Activated naive CD8-positive, alpha-beta T cell treated with anti-CD3 and anti-CD28 coated beads, Interleukin-2, amount 10 ng/mL, durations not matched to agents 7 days and 5 days (primary cell): ENCODE results near the gene KIF1A. TPM values are rescaled to one million over a fixed set of nuclear protein-coding genes. Genes with fewer than 3 reads are reported as not detected.

Experiments
- ATAC-seq: fragments of 150-1000 bp; cut with Tn5 transposase; one replicate; pipeline ENCODE4 v1.10.0; 2021; ENCODE audit warnings: low read depth, moderate library complexity
- POLR2A ChIA-PET: fragments of 350-600 bp; sonication (Branson Sonifier 250); formaldehyde crosslinking; loops from one replicate; lab custom pipeline; 2021; ENCODE audit warnings: antibody characterized with exemption; lab: Charles Lee
- DNase-seq: peaks from one replicate; pipeline ENCODE4 v3.0.0; 2021
- H3K27ac Mint-ChIP-seq: one replicate; pipeline ENCODE4 v1.8.0; 2022; ENCODE audit warnings: mild to moderate bottlenecking, mixed read lengths
- H3K27me3 Mint-ChIP-seq: one replicate; pipeline ENCODE4 v1.8.0; 2022; ENCODE audit warnings: mild to moderate bottlenecking, moderate library complexity, mixed read lengths
- H3K36me3 Mint-ChIP-seq: one replicate; pipeline ENCODE4 v1.8.0; 2021; ENCODE audit warnings: mild to moderate bottlenecking, mixed read lengths
- H3K4me1 Mint-ChIP-seq: one replicate; pipeline ENCODE4 v1.8.0; 2021; ENCODE audit warnings: mixed read lengths
- H3K4me3 Mint-ChIP-seq: one replicate; pipeline ENCODE4 v1.8.0; 2022; ENCODE audit warnings: mild to moderate bottlenecking, moderate library complexity, mixed read lengths
- H3K9me3 Mint-ChIP-seq: one replicate; pipeline ENCODE4 v1.8.0; 2021; ENCODE audit warnings: mixed read lengths
- total RNA-seq, 2 experiments: library from RNA; stranded (reverse); gene quantifications; one replicate each; pipeline ENCODE4 v1.2.3, GENCODE V29; 2021

Gene KIF1A
- total RNA-seq, 2 experiments from 2014 or later = 2.0 to 2.3 TPM

- Mint-ChIP-seq H3K27me3 (no peaks in the 10 kb centered on the region), H3K27ac (no peak overlapping the region), H3K36me3 (no peaks in the 10 kb centered on the region), H3K4me3 (no peak overlapping the region), H3K9me3 (no peaks in the 10 kb centered on the region), H3K4me1 (no peaks in the 10 kb centered on the region)
- no peak for ATAC-seq
- DNase-seq = no peak
- POLR2A ChIA-PET = no interaction called here
Observed at GRCh38 chr2:240717681-240718581, 102.1 kb downstream of the KIF1A start.

- Mint-ChIP-seq H3K27ac (no peak overlapping the region), H3K4me3 (no peak overlapping the region)
- ATAC-seq = no peak
Observed at GRCh38 chr2:240717181-240717641, 102.8 kb downstream of the KIF1A start.

GRCh38 chr2:240716130-240716798 is 103.8 kb downstream of the KIF1A start:
- ATAC-seq (no peak), DNase-seq (no peak)
- H3K9me3 Mint-ChIP-seq = no peaks in the 10 kb centered on the region
- H3K4me3 Mint-ChIP-seq = no peak overlapping the region
- POLR2A ChIA-PET = no interaction called here
- H3K4me1 Mint-ChIP-seq = no peaks in the 10 kb centered on the region
- H3K27ac Mint-ChIP-seq = no peak overlapping the region
- H3K27me3 Mint-ChIP-seq = no peaks in the 10 kb centered on the region
- no peaks in the 10 kb centered on the region for H3K36me3 Mint-ChIP-seq

More at GRCh38 chr2:240717181-240717641, 102.8 kb downstream of the KIF1A start:
- H3K27me3 Mint-ChIP-seq = no peaks in the 10 kb centered on the region
- no peak for DNase-seq
- no peaks in the 10 kb centered on the region for H3K36me3 Mint-ChIP-seq
- no peaks in the 10 kb centered on the region for H3K4me1 Mint-ChIP-seq
- POLR2A ChIA-PET = no interaction called here
- H3K9me3 Mint-ChIP-seq = no peaks in the 10 kb centered on the region

- no peak for DNase-seq
- no peaks in the 10 kb centered on the region for H3K27me3 Mint-ChIP-seq
- no peaks in the 10 kb centered on the region for H3K4me1 Mint-ChIP-seq
- no peak overlapping the region for H3K27ac Mint-ChIP-seq
- no peak for ATAC-seq
- H3K4me3 Mint-ChIP-seq = no peak overlapping the region
- H3K9me3 Mint-ChIP-seq = no peaks in the 10 kb centered on the region
- no peaks in the 10 kb centered on the region for H3K36me3 Mint-ChIP-seq
- POLR2A ChIA-PET = no interaction called here
Observed at GRCh38 chr2:240714747-240715725, 105.0 kb downstream of the KIF1A start.

- ATAC-seq (no peak), DNase-seq (no peak)
- Mint-ChIP-seq H3K4me1 (no peaks in the 10 kb centered on the region), H3K27ac (no peak overlapping the region), H3K4me3 (no peak overlapping the region), H3K36me3 (no peaks in the 10 kb centered on the region), H3K27me3 (peaks cover 4% of the 10 kb centered on the region), H3K9me3 (no peaks in the 10 kb centered on the region)
- POLR2A ChIA-PET = no interaction called here
Observed at GRCh38 chr2:240713928-240714746, 105.9 kb downstream of the KIF1A start.

GRCh38 chr2:240713071-240713927 is 106.7 kb downstream of the KIF1A start:
- DNase-seq (no peak), ATAC-seq (no peak)
- Mint-ChIP-seq H3K4me3 (no peak overlapping the region), H3K9me3 (no peaks in the 10 kb centered on the region), H3K4me1 (no peaks in the 10 kb centered on the region), H3K36me3 (no peaks in the 10 kb centered on the region), H3K27ac (no peak overlapping the region), H3K27me3 (peaks cover 11% of the 10 kb centered on the region)
- POLR2A ChIA-PET = no interaction called here

- ATAC-seq (no peak), DNase-seq (no peak)
- H3K4me3 Mint-ChIP-seq = no peak overlapping the region
- POLR2A ChIA-PET = no interaction called here
- no peak overlapping the region for H3K27ac Mint-ChIP-seq
- peaks cover 21% of the 10 kb centered on the region for H3K27me3 Mint-ChIP-seq
- no peaks in the 10 kb centered on the region for H3K4me1 Mint-ChIP-seq
- H3K36me3 Mint-ChIP-seq = no peaks in the 10 kb centered on the region
- H3K9me3 Mint-ChIP-seq = no peaks in the 10 kb centered on the region
Observed at GRCh38 chr2:240712121-240712520, 107.9 kb downstream of the KIF1A start.

- Mint-ChIP-seq H3K4me1 (no peaks in the 10 kb centered on the region), H3K9me3 (no peaks in the 10 kb centered on the region), H3K36me3 (no peaks in the 10 kb centered on the region), H3K27me3 (peaks cover 25% of the 10 kb centered on the region), H3K4me3 (no peak overlapping the region), H3K27ac (no peak overlapping the region)
- DNase-seq (no peak), ATAC-seq (no peak)
- POLR2A ChIA-PET = no interaction called here
Observed at GRCh38 chr2:240711701-240712100, 108.3 kb downstream of the KIF1A start.

- Mint-ChIP-seq H3K36me3 (no peaks in the 10 kb centered on the region), H3K27me3 (peaks cover 25% of the 10 kb centered on the region), H3K9me3 (no peaks in the 10 kb centered on the region), H3K4me1 (no peaks in the 10 kb centered on the region), H3K4me3 (no peak overlapping the region), H3K27ac (no peak overlapping the region)
- POLR2A ChIA-PET = no interaction called here
- DNase-seq (no peak), ATAC-seq (no peak)
Observed at GRCh38 chr2:240711296-240711695, 108.7 kb downstream of the KIF1A start.

- H3K4me1 Mint-ChIP-seq = peaks cover 9% of the 10 kb centered on the region
- H3K27me3 Mint-ChIP-seq = peaks cover 40% of the 10 kb centered on the region
- H3K36me3 Mint-ChIP-seq = no peaks in the 10 kb centered on the region
- ATAC-seq (no peak), DNase-seq (no peak)
- H3K9me3 Mint-ChIP-seq = no peaks in the 10 kb centered on the region
- H3K4me3 Mint-ChIP-seq = no peak overlapping the region
- POLR2A ChIA-PET = no interaction called here
- H3K27ac Mint-ChIP-seq = no peak overlapping the region
Observed at GRCh38 chr2:240708457-240708856, 111.6 kb downstream of the KIF1A start.

- Mint-ChIP-seq H3K4me3 (no peak overlapping the region), H3K9me3 (no peaks in the 10 kb centered on the region), H3K27me3 (peaks cover 46% of the 10 kb centered on the region), H3K27ac (no peak overlapping the region), H3K36me3 (no peaks in the 10 kb centered on the region), H3K4me1 (peaks cover 9% of the 10 kb centered on the region)
- DNase-seq (no peak), ATAC-seq (no peak)
- POLR2A ChIA-PET = no interaction called here
Observed at GRCh38 chr2:240707821-240708220, 112.2 kb downstream of the KIF1A start.
